ENCODE measurements around the gene NF1.

- no peak for TF ChIP-seq CTCF (IDR thresholded peaks at IDR 0.05; ENCODE audit: poor library complexity)
- no peak for TF ChIP-seq EZH2 (IDR thresholded peaks at IDR 0.05; ENCODE audit: borderline replicate concordance)
- TF ChIP-seq EZH2phosphoT487 (IDR thresholded peaks at IDR 0.05; ENCODE audit: low read depth, severe bottlenecking, unreplicated experiment): no peak
Measured at GRCh38 chr17:31379597-31380205, 284.9 kb downstream of the NF1 start.
